Fibroblast of mammary gland (primary cell): ENCODE data around the gene ADGRG7.

Experiments used
- DNase-seq: peaks from one replicate; pipeline ENCODE4 v3.0.0-alpha.2; 2010; ENCODE audit warnings: low read depth
- H3K4me3 ChIP-seq: 2 replicates; pipeline ENCODE4 v1.5.1; 2011; ENCODE audit warnings: low read depth, mild to moderate bottlenecking, low read length, moderate library complexity; ENCODE audit not compliant: control insufficient read depth
- CTCF ChIP-seq: conservative IDR thresholded peaks from 2 replicates; pipeline ENCODE4 v1.5.1; 2011; ENCODE audit warnings: low read depth, low read length, inconsistent platforms; ENCODE audit not compliant: control insufficient read depth, insufficient read depth

Gene ADGRG7

GRCh38 chr3:100682854-100683760 is 73.7 kb downstream of the ADGRG7 start:
- TF ChIP-seq CTCF: no peak
- H3K4me3 ChIP-seq: no peak overlapping the region
- DNase-seq: no peak

- H3K4me3 ChIP-seq: no peak overlapping the region
- no peak for TF ChIP-seq CTCF
- no peak for DNase-seq
These were observed 83.8 kb downstream of the ADGRG7 start for GRCh38 chr3:100693225-100693624.

GRCh38 chr3:100695696-100696095 is 86.3 kb downstream of the ADGRG7 start:
- H3K4me3 ChIP-seq: no peak overlapping the region
- TF ChIP-seq CTCF: no peak
- DNase-seq: no peak

- TF ChIP-seq CTCF: no peak
- DNase-seq: no peak
- no peak overlapping the region for H3K4me3 ChIP-seq
These were observed 86.8 kb downstream of the ADGRG7 start for GRCh38 chr3:100696161-100696560.

- no peak for DNase-seq
- H3K4me3 ChIP-seq: no peak overlapping the region
These were observed 87.8 kb downstream of the ADGRG7 start for GRCh38 chr3:100697172-100697571.

GRCh38 chr3:100697723-100698285 is 88.4 kb downstream of the ADGRG7 start:
- TF ChIP-seq CTCF: no peak
- DNase-seq: no peak
- H3K4me3 ChIP-seq: no peak overlapping the region

More at GRCh38 chr3:100697172-100697571, 87.8 kb downstream of the ADGRG7 start:
- TF ChIP-seq CTCF: no peak

- no peak for DNase-seq
- H3K4me3 ChIP-seq: no peak overlapping the region
- no peak for TF ChIP-seq CTCF
These were observed 89.3 kb downstream of the ADGRG7 start for GRCh38 chr3:100698736-100699135.
